ENCODE measurements around the gene ST8SIA4. TPM values are rescaled to one million over a fixed set of nuclear protein-coding genes. Genes with fewer than 3 reads are reported as not detected.

The ST8SIA4 gene
- total RNA-seq, 1 donor from 2014 or later: 47.6 TPM

DNA sequence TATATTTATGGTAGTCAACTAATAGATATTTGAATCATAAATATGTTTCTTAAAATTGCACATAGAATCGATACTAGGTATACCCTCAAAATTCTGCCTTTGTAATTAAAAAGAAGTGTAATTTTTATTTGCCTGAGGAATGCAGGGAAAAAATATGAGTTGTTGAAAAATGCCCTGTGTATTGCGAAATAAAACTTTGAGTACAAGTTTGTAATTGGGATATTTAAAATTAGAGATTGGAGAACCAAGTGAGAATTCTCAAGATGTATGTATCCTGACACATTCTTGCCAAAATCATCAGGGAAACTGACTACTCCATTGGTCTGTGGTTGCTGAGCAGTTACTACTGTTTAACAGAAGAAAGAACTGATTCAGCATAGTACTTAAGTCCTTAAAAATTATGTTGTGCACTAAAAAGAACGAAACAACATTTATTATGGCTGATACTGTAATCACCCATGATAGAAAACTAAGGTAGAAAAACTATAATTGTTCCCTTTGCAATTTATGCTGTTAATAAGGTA is 36.0 kb downstream of the ST8SIA4 start:
- no peak for DNase-seq

DNA sequence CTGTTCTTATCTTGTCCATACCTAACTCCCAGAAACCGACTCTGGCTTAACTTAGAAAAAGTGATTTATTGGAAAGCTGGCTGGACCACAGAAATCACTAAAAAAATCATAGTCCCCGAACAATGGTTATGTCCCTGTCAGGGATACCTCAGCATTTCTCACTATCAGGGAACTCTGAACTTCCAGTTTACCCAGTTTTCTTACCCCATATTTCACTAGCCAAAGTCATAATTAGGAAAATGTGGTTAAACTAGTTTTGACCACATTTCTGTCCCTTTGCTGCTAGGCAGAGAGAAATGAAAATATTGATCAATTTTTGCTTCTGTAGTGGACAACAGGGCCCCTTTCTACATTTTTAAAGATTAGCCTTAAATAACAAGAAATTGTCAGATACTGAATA is 38.2 kb downstream of the ST8SIA4 start:
- no peak for DNase-seq

DNA sequence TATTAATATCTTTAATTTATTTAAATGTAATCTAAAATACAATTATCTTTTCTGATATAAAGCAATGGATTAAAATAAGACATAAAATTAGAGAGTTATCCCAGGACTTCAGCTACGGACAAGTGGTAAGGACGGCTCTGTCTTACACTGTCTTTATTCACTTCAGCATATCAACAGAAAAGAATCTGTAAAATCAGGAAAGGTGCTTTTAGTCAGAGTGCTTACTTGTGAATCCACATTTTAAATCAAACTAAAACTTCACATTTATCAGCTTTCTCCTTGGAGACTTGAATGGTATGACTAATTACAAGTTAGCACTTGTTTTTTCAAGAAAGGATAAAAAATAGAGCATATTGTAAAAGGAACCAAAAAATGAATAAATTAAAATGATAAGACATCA is 39.3 kb downstream of the ST8SIA4 start:
- DNase-seq: no peak

DNA sequence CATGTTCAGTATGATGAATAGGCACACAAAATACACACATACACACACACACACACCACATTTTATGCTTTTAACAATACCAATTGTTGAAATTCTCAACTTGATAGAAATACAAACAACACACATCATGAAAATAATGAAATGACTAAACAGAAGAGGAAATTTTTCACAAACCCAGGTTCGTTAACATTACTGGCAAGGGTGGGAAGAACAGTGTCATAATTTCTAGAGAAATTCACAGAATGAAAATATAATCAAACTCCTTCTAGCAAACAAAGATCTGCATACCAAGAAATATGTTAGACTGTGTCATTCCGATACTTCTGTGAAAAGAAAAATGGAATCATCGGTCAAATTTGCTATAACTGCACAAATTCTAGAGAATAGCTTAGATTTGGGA is 41.9 kb downstream of the ST8SIA4 start:
- DNase-seq: no peak

DNA sequence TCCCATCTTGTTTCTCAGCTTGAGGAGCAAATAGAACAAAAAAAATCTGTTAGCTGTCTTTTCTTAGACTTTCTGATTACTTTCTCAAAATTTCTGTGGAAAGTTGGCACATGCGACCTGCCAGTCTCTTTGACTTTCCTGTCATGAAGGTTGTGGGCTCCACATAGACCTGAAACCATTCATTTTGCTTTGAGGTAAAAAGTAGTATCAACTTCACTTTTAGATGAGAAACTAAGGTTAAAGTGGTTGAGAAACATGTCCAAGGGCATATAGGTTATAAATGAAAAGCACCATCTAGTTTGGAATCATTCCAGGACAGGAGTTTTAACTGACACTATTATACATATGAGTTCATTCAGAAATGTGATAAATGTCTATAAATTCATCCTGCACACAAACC is 42.7 kb downstream of the ST8SIA4 start:
- DNase-seq: no peak

DNA sequence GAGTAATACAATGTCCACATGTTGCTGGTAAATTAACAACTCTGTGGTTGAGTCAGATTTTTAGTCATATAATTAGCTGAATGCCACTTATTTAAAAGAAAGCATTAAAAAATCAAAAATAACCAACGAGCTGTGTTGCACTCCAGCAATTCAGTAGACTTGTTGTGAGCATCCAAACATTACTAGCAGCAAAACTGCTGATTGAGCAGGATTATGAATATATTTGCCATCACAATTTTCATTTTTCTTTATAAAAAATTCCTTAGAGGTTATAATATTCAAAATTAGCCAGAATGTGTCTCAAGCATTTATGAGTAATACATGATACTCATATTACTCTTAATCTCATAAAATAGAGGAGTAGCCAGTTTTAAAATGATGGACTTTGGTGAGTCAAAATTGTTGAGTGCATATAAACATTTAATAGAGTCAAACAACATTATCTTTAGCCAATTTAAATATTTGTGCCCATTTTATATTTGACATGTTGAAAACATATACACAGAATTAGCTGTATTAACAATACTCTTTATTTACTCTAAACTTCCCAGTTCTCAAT is 44.0 kb downstream of the ST8SIA4 start:
- no peak for DNase-seq

DNA sequence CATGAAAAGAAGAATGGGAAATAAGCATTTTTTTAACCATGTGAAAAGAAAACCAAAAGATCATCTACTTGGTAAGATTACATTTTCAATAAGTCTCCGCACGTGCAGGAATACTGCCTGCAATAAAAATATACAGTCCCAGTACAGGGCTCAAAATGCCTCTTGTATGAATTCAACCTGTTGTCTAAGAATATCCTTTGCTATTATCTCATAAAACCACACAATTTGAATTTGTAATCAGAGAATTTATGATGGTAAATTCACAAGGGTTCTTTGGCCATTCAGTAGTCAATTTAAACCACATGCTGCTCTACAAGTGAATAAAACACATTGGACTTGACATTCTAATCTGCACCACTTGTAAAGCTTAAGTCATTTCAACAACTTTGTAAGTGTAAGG is 46.6 kb downstream of the ST8SIA4 start:
- no peak for DNase-seq

DNA sequence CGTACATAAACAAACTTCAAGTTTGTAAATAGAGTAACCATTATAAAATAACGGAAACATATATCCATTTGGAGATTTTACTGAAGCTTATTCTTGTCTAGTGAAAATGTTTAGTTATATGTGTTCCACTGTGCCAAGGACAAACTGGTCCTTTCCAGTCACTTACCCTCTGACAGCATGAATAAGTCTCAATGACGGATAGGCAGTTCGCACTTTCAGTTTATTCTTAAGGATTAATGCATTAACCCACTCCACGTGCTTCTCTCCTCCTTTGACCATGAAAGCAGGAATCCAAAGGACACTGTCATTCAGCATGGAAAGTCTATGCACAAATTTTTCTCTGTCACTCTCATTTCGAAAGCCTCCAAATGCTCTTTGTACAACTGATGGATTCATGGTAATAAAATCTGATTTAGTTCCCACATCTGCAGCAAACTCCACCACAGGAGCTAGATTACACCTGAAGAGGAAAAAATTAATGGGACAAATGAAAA is 47.1 kb downstream of the ST8SIA4 start:
- DNase-seq: no peak

DNA sequence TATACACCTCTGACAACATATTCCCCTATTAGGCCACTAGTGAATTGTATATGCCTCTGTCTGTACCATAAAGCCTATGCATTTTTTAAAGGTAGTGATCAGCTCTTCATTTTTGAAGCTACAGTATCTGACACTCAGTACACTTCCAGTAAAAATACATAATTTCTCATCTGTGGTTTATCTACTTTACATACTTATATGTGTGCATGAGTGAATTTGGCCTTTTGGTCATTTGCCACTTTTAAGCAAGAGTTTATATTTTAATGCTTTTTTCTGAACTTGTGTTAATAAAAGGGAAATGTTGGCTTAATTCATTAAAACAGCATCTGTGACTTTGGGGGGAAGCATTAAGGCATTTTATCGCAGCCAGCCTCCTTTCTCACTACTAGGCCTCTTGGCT is 47.8 kb downstream of the ST8SIA4 start:
- no peak for DNase-seq

DNA sequence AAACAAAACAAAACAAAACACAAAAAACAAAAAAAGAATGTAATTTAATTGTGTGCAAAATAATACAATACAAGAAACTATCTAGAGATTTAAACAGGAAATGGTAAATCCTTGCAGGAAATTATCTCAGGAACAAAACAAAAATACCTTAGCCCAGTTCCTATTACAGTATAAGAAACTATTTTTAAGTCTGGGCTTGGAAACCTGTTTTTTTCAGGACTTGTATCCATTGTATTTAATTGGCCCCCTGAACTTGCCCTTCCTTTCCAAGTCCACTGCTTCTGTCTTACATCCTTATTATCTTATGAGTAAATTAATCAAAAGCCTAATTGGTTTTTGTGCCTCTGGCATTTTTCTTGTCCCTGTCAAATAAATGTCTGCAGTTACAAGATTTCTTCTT is 48.5 kb downstream of the ST8SIA4 start:
- no peak for DNase-seq

DNA sequence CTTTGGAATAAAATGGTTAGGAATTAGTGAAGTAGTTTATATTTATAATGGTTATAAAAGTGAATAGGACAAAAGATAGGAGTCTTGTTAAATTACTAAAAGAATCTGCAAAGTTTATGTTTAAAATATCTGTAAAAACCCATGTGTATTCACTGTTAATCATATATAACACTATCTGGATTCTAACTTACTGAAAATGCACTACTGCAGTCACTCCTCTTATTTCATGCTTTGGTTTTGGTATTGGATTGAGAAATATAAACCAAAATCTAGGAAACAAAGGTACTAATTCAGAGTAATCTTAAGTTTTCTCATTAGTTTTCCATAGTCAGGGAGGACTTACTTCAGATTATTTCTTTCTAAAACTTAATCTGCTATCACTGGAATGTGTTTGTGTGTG is 49.5 kb downstream of the ST8SIA4 start:
- DNase-seq: no peak

DNA sequence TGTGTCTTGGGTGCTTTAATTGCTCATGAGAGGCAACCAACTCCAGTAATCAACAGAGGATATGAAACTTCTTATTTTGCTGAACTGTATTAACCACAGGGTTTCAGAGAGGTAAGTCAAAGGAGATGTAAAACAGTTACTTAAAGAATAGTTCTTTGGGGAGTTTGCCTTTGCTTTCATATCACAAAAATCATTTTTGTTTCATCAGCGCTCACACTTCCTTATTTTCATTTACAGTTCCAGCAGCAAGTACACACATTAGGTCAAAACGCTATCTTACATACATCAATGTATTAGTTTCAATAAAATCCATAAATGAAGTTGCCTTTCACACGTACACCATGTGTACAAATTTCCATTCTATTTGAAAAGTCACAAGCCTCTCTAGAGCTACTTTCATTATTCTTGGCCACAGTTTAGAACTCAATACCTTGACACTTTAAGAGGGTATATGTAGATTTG is 50.1 kb downstream of the ST8SIA4 start:
- no peak for DNase-seq

DNA sequence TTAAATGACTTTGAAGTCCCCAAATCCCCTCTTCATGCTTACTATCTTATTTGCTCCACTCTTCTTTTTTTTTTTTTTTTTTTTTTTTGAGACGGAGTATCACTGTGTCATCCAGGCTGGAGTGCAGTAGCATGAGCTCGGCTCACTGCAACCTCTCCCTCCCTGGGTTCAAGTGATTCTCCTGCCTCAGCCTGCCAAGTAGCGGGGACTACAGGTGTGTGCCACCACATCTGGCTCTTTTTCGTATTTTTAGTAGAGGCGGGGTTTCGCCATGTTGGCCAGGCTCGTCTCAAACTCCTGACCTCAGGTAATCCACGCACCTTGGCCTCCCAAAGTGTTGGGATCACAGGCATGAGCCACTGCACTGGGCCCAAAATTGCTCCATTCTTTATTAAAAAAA is 51.0 kb downstream of the ST8SIA4 start:
- DNase-seq: no peak

DNA sequence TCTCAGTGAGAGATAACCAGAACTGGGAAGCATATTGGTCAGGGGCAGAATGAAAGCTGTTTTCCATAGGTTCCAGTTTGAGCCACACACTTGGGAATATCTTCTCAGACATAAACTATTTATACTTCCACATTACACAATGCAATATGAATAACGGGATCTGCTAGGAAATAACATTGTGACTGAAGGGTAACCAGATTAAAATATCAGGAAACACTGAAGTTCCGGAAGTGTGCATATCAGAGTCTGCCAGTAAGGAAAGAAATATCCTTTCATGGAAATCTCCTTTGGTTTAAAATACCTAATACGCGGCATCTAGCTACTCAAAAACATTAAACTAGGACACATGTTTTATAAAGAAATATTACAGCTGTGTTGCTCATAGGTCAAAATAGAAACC is 56.3 kb downstream of the ST8SIA4 start:
- no peak for DNase-seq

DNA sequence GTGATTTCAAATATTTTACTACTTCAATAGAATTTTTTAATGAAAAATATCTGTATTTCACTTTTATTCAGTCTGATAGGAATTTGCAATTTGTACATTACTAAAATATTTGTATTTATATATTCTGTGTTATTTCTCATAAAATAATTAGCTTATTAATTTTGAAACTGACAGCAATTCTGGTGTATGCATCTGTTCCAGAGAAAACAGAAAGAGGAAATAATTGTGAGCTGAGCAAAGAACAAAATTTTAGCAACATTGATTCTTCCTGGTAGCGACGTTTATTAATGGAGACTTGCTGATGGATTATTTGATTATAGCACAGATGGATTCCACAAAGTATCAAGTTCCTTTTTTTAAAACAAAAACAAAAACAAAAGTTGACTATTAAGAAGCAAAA is 61.0 kb downstream of the ST8SIA4 start:
- DNase-seq: no peak

DNA sequence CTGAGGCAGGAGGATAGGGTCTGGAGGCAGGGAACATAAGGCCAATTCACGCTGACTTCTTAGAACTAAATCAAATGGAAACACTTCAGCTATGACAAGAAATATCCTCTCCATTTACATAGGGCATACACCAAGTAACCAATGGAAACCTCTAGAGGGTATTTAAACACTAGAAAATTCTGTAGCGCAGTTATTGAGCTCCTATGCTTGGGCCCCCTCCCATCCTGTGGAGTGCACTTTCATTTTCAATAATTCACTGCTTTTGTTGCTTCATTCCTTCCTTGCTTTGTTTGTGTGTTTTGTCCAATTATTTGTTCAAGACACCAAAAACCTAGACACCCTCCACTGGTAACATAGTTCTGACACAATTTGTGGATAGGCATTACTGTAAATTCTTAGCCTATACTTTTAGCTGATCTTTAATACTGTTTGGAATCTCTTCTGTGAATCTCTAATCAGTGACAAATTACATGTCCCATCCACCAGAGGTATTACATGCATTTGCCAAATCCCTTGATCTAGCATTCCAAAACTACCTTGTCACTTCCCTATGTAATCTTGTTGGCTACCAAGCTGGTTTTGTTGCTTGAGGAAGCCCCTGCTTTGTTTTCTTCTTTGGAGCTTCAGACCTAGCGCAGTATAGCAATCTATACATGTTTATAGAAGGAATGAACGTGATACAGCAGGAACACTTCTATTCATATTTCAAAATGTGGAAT is 61.6 kb downstream of the ST8SIA4 start:
- no peak for DNase-seq

DNA sequence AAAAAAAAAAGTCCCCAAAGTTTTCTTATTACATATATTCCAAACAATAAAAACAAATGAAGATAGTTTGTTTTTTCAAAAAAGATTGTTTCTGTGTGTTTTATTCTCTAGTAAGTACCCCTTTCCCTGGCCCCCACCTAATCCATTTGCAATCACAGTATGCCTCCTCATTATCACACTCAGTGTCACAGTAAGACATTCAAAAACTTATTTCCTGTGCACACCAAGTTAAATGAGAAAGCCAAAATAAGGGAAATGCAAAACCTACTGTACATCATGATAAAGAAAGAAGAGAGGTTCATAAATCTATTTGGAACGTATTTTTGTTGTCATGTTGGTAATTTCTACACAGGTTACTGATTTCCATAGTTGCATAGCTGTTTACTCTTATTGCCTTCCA is 62.3 kb downstream of the ST8SIA4 start:
- DNase-seq: no peak

DNA sequence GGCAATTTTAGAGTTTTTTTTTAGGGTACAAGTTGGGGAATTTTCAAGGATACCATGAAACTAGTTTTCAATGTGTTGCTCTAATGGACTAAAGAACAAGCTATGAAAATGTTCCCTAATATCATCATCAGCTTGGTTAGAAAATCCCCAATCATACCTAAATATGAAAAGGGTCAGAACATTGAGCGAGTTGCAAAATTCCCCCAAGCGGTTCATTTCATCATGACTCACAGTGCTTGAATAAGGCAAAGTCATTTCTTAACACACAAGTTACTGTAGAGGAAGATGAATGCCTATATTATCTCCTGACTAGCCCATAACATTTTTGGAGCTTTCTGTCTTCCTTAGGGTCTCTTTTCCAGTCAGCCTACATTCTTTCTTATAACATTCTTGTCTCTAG is 62.7 kb downstream of the ST8SIA4 start:
- DNase-seq: no peak

DNA sequence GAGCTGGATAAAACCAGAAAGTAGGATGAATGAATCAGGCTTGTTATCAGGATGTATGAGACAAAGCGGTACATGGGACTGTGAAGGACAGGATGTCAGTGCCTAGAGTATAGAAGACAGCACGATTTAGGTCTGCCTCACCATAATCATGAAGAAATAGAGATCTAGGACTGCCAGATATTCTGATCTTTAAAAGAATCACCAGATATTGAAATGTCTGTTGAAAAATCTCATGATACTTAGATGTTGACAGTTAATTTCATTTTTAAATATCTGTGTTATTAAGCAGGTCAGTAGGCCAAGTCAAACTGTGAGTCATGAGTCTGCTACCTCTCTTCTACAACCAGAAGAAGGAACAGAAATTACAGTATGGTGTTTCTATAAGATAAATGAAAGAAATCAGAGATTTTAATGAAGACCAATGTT is 65.0 kb downstream of the ST8SIA4 start:
- no peak for DNase-seq

DNA sequence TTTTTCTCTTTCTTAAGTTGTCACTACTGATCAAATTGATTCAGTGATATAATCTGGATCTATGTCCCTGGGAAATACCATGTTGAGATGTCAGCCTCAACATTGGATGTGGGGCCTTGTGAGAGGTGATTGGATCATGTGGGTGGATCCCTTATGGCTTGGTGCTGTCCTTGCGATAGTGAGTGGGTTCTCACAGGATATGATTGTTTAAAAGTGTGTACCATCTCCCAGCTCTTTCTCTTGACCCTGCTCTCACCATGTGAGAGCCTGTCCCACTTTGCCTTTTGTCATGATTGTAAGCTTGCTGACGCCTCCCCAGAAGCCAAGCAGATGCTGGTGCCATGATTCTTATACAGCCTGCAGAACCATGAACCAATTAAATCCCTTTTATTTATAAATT is 68.6 kb downstream of the ST8SIA4 start:
- no peak for DNase-seq

DNA sequence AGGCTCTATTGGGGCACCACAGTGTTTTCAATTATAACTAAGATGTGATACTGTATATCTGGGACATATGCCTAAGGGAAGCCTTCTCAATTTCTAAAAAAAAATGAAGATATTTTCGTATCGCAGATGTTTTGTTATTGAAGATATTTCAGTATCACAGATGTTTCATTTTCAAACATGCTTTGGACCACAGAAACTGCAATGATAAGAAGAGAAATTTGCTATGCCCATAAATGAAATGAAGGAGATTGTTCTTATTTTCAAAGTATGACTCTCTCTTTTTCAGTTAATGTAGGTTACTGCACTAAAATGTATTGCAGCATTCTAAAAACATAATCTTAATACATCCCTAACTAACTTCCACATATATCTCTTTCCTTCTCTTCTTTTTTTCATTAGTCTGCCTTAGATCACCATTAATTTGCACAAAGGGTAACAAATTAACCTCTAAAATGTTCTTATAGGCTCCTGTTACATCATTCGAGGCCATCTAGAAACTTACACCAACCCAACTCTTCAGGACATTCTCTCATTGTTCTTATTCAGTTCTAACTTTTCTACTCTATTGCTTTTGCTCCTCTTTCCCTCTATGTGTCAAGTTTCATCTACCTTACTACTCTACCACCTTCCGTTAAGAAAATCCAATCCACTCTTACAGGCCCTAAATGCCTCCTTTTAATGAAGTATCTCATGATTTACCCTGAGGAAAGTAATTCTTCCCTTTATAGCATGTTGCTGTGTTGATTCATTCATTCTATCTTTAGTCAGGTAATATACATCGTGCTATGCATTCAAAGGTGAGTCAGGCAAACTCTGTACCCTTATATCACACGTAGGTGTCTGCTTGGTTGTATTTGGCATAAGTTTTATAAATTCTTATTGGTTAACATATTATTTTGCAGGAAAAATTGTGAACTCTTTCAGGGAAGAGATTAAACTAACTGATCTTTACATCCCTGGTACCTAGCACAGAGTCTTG is 70.5 kb downstream of the ST8SIA4 start:
- DNase-seq: no peak

DNA sequence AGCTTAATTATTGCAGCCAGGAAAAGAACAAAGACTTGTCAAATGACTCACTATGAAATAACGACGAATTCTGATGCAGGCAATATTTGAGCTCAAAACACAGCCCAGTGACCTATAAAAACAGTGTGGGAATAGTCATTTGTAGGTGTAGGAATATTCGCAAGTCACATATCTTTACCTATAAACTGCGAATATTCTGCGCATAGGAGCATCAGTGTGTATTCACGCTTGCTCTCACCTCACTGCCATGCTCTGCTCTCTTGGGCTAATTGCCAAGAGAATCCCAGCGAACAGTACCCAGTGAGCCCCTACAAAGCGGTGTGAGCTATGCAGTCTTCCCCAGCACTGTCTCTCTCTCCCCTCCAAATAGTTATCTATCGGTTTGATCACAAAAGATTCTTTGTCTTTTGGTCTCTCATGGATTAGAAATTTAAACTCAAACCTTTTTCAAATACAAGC is 74.2 kb downstream of the ST8SIA4 start:
- no peak for DNase-seq
